IMR-90 (cell line): ENCODE data around the gene GFY. TPM values are rescaled to one million over a fixed set of nuclear protein-coding genes. Genes with fewer than 3 reads are reported as not detected.

Experiments
- ELK1 ChIP-seq: fragments of 150-350 bp; IDR thresholded peaks from 2 replicates; pipeline ENCODE4 v1.6.1; 2016; ENCODE audit warnings: low read depth, mild to moderate bottlenecking, low read length, moderate library complexity, borderline replicate concordance
- polyA plus RNA-seq, 3 experiments: library from polyadenylated mRNA; depleted of rRNA; stranded (reverse); fragments of >200 nt; gene quantifications; 2 replicates each; pipeline ENCODE4 v1.2.3, GENCODE V29; 2012; ENCODE audit warnings: low replicate concordance in 1 of 3
- total RNA-seq: library from RNA; depleted of rRNA; stranded (reverse); fragments of >200 nt; gene quantifications from 2 replicates; pipeline ENCODE4 v1.2.3, GENCODE V29; 2012

Gene GFY
- total and polyA plus RNA-seq, 2 of the 4 experiments (the other 2 are of a cell fraction), result not detected

- no peak for TF ChIP-seq ELK1
Observed at GRCh38 chr19:49451430-49452181, 26.4 kb downstream of the GFY start, which contains the start of gene PIH1D1 (continued).
